Measurements from ENCODE around the gene PSMD6. TPM values are rescaled to one million over a fixed set of nuclear protein-coding genes. Genes with fewer than 3 reads are reported as not detected.

Gene PSMD6
- total and polyA plus RNA-seq, 10 of the 15 experiments (the other 5 are each of a cell fraction or from before 2014, with no cell fraction given) = 68.7 to 199 (median 106) TPM

DNA sequence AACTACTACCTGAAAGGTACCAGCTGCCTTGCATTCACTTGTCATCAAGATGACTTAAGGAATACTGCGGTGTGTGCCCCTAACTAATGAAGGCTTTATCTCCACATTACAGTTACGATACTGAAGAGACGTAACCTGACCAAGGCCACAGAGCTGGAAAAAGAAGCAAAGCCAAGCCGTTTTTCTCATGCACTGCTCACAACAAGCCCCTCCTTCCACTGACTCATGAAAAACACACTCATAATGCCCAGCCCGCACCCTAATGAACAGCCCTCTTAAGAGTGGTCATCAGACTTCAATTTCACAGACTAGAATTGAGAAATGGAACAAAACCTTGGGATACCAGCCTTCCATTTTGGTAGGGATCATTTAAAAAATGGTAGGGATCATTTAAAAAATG, 11.6 kb downstream of the PSMD6 start:
- Histone ChIP-seq H3K4me2 (ENCODE audit: control insufficient read depth, insufficient read depth) (no peak overlapping the region), H3K9ac (ENCODE audit: control insufficient read depth, insufficient read depth, low read length) (no peak overlapping the region), H2AFZ (ENCODE audit: control insufficient read depth, low read depth, low read length) (no peak overlapping the region), H3K27ac (ENCODE audit: control insufficient read depth, insufficient read depth) (no peak overlapping the region), H3K79me2 (ENCODE audit: control insufficient read depth, insufficient read depth, low read length) (no peaks in the 10 kb centered on the region), H3K4me1 (ENCODE audit: control insufficient read depth, insufficient read depth, low read length) (peaks cover 6% of the 10 kb centered on the region), H3K36me3 (ENCODE audit: control insufficient read depth in 2 of 2, insufficient read depth in 2 of 2, low read length in 1 of 2) (peaks cover 9 to 53% of the 10 kb centered on the region in 2 experiments), H3K4me3 (no peak overlapping the region), H4K20me1 (ENCODE audit: control insufficient read depth, insufficient read depth) (no peaks in the 10 kb centered on the region), H3K9me3 (replicated peaks; ENCODE audit: control insufficient read depth, insufficient read depth, low read length) (no peaks in the 10 kb centered on the region), H3K27me3 (replicated peaks in 1 of 2; ENCODE audit: control insufficient read depth in 2 of 2, insufficient read depth in 2 of 2, low read length in 1 of 2) (no peaks in the 10 kb centered on the region)
- WGBS (ENCODE audit: insufficient coverage, insufficient replicate concordance, low lambda C conversion rate, missing lambda C conversion rate) = 78% methylated on average over 5 of the region's 5 CpGs
- intact Hi-C loops (cut with micrococcal nuclease; ENCODE audit: unreplicated experiment) = no loop called here
- no TSS peak for BruUV-seq (replicated peaks)
- POLR2A ChIA-PET = no interaction called here
- ATAC-seq (no peak), FAIRE-seq (no peak), DNase-seq (ENCODE audit: low read depth, low spot score) (no peak)
- CTCF ChIA-PET = interaction anchor here (1.6 to 2.3 kb wide), 3 partner anchors 9 to 37 kb away, joined by 5 to 10 read pairs (median 8); partner anchors contain the start of gene PSMD6
- SMC1A ChIA-PET (ENCODE audit: uncharacterized antibody, unreplicated experiment) = no interaction called here
- in situ Hi-C loops (cut with MboI) = no loop called here
- RAD21 ChIA-PET (ENCODE audit: unreplicated experiment) = no interaction called here
- TF ChIP-seq, protein P1, sequence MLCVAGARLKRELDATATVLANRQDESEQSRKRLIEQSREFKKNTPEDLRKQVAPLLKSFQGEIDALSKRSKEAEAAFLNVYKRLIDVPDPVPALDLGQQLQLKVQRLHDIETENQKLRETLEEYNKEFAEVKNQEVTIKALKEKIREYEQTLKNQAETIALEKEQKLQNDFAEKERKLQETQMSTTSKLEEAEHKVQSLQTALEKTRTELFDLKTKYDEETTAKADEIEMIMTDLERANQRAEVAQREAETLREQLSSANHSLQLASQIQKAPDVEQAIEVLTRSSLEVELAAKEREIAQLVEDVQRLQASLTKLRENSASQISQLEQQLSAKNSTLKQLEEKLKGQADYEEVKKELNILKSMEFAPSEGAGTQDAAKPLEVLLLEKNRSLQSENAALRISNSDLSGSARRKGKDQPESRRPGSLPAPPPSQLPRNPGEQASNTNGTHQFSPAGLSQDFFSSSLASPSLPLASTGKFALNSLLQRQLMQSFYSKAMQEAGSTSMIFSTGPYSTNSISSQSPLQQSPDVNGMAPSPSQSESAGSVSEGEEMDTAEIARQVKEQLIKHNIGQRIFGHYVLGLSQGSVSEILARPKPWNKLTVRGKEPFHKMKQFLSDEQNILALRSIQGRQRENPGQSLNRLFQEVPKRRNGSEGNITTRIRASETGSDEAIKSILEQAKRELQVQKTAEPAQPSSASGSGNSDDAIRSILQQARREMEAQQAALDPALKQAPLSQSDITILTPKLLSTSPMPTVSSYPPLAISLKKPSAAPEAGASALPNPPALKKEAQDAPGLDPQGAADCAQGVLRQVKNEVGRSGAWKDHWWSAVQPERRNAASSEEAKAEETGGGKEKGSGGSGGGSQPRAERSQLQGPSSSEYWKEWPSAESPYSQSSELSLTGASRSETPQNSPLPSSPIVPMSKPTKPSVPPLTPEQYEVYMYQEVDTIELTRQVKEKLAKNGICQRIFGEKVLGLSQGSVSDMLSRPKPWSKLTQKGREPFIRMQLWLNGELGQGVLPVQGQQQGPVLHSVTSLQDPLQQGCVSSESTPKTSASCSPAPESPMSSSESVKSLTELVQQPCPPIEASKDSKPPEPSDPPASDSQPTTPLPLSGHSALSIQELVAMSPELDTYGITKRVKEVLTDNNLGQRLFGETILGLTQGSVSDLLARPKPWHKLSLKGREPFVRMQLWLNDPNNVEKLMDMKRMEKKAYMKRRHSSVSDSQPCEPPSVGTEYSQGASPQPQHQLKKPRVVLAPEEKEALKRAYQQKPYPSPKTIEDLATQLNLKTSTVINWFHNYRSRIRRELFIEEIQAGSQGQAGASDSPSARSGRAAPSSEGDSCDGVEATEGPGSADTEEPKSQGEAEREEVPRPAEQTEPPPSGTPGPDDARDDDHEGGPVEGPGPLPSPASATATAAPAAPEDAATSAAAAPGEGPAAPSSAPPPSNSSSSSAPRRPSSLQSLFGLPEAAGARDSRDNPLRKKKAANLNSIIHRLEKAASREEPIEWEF (IDR thresholded peaks at IDR 0.05; ENCODE audit: insufficient replicate concordance, low read depth, low read length) = no peak
- TF ChIP-seq CBX3 (IDR thresholded peaks at IDR 0.05; ENCODE audit: borderline replicate concordance, low read depth) = no peak
- TF ChIP-seq, protein P2, sequence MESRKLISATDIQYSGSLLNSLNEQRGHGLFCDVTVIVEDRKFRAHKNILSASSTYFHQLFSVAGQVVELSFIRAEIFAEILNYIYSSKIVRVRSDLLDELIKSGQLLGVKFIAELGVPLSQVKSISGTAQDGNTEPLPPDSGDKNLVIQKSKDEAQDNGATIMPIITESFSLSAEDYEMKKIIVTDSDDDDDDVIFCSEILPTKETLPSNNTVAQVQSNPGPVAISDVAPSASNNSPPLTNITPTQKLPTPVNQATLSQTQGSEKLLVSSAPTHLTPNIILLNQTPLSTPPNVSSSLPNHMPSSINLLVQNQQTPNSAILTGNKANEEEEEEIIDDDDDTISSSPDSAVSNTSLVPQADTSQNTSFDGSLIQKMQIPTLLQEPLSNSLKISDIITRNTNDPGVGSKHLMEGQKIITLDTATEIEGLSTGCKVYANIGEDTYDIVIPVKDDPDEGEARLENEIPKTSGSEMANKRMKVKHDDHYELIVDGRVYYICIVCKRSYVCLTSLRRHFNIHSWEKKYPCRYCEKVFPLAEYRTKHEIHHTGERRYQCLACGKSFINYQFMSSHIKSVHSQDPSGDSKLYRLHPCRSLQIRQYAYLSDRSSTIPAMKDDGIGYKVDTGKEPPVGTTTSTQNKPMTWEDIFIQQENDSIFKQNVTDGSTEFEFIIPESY (IDR thresholded peaks at IDR 0.05) = no peak
- TF ChIP-seq, protein P3, sequence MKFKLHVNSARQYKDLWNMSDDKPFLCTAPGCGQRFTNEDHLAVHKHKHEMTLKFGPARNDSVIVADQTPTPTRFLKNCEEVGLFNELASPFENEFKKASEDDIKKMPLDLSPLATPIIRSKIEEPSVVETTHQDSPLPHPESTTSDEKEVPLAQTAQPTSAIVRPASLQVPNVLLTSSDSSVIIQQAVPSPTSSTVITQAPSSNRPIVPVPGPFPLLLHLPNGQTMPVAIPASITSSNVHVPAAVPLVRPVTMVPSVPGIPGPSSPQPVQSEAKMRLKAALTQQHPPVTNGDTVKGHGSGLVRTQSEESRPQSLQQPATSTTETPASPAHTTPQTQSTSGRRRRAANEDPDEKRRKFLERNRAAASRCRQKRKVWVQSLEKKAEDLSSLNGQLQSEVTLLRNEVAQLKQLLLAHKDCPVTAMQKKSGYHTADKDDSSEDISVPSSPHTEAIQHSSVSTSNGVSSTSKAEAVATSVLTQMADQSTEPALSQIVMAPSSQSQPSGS (IDR thresholded peaks at IDR 0.05; ENCODE audit: low read length) = no peak
- no peak for TF ChIP-seq NRF1 (conservative IDR thresholded peaks at IDR 0.05; ENCODE audit: low read depth, low read length)
- no peak for TF ChIP-seq BHLHE40 (IDR thresholded peaks at IDR 0.05; ENCODE audit: borderline replicate concordance in 1 of 2, low read depth in 2 of 2, low read length in 1 of 2)
- TF ChIP-seq, protein P4, sequence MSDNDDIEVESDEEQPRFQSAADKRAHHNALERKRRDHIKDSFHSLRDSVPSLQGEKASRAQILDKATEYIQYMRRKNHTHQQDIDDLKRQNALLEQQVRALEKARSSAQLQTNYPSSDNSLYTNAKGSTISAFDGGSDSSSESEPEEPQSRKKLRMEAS (IDR thresholded peaks at IDR 0.05; ENCODE audit: low read depth, low read length) = no peak
- TF ChIP-seq, protein P5, sequence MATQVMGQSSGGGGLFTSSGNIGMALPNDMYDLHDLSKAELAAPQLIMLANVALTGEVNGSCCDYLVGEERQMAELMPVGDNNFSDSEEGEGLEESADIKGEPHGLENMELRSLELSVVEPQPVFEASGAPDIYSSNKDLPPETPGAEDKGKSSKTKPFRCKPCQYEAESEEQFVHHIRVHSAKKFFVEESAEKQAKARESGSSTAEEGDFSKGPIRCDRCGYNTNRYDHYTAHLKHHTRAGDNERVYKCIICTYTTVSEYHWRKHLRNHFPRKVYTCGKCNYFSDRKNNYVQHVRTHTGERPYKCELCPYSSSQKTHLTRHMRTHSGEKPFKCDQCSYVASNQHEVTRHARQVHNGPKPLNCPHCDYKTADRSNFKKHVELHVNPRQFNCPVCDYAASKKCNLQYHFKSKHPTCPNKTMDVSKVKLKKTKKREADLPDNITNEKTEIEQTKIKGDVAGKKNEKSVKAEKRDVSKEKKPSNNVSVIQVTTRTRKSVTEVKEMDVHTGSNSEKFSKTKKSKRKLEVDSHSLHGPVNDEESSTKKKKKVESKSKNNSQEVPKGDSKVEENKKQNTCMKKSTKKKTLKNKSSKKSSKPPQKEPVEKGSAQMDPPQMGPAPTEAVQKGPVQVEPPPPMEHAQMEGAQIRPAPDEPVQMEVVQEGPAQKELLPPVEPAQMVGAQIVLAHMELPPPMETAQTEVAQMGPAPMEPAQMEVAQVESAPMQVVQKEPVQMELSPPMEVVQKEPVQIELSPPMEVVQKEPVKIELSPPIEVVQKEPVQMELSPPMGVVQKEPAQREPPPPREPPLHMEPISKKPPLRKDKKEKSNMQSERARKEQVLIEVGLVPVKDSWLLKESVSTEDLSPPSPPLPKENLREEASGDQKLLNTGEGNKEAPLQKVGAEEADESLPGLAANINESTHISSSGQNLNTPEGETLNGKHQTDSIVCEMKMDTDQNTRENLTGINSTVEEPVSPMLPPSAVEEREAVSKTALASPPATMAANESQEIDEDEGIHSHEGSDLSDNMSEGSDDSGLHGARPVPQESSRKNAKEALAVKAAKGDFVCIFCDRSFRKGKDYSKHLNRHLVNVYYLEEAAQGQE (IDR thresholded peaks at IDR 0.05; ENCODE audit: low read depth, low read length) = no peak
- TF ChIP-seq PML (IDR thresholded peaks at IDR 0.05; ENCODE audit: low read length) = no peak
- no peak for TF ChIP-seq NFYB (IDR thresholded peaks at IDR 0.05; ENCODE audit: insufficient read depth, low read depth, low read length)
- no peak for TF ChIP-seq NR2F1 (conservative IDR thresholded peaks at IDR 0.05)
